ENCODE data around the gene ZNF440.

GRCh38 chr19:11833541-11833940, 19.5 kb downstream of the ZNF440 start:
- TF ChIP-seq EZH2phosphoT487 (IDR thresholded peaks at IDR 0.05; ENCODE audit: insufficient read depth, low read depth) (no peak), EZH2 (IDR thresholded peaks at IDR 0.05; ENCODE audit: insufficient read depth, poor library complexity, severe bottlenecking) (no peak)

Data from GM23248 (cell line).